Liver (tissue), 5 donors: ENCODE results near the gene TK1. TPM values are rescaled to one million over a fixed set of nuclear protein-coding genes. Genes with fewer than 3 reads are reported as not detected.

ENCODE experiments used
- polyA plus RNA-seq, 2 donors: library from polyadenylated mRNA; stranded (reverse) in 1 of 2; unstranded in 1 of 2; fragments of 200-250 nt in 1 of 2; fragments of >200 nt in 1 of 2; fragmentation: Nextera tagmentation in 1 of 2; extraction: Ambion mirVana in 1 of 2; gene quantifications; one replicate each; pipeline versions ENCODE4 v1.2.1 to v1.2.3, GENCODE V29; 2013 to 2015
- small RNA-seq: library from RNA; depleted of rRNA; stranded (forward); fragments of <200 nt; gene quantifications from one replicate; pipeline ENCODE3, GENCODE V24; 2014
- total RNA-seq, 2 donors: library from RNA; depleted of rRNA; stranded (reverse); fragments of >200 nt; gene quantifications; one replicate each; pipeline ENCODE4 v1.2.3, GENCODE V29; 2014
- donor health status: healthy.
- donor health status: healthy.
- donor health status: healthy.

Gene TK1
- total and polyA plus RNA-seq, 4 donors: 0.84 to 97.6 (median 10.1) TPM

Small RNAs within 50 kb of the gene (small RNA-seq; reads per million reads assigned to genes)
- not detected for gene AC087645.1

Other genes with a start within 250 kb of the TK1 start
- 1 to 10 TPM; 4.3 to 7.7 TPM for gene TNRC6C, start 228.3 kb downstream of the TK1 start, total RNA-seq
- gene TNRC6C, start 228.3 kb downstream of the TK1 start, polyA plus RNA-seq: 1 to 10 TPM; 1.3 to 1.5 TPM
- gene TMC6, start 58.3 kb downstream of the TK1 start, total RNA-seq: 10 to 100 TPM; 18.3 to 61.9 TPM
- gene TMC6, start 58.3 kb downstream of the TK1 start, polyA plus RNA-seq: 1 to 10 TPM; 7.7 to 8.4 TPM
- 10 to 100 TPM in 1 of 2 donors, 1 to 10 TPM in 1; 7.9 to 14.5 TPM for gene TMC8, start 56.3 kb downstream of the TK1 start, total RNA-seq
- 1 to 10 TPM; 1.3 to 2.2 TPM for gene TMC8, start 56.3 kb downstream of the TK1 start, polyA plus RNA-seq
- gene C17orf99, start 40.7 kb downstream of the TK1 start, total RNA-seq: 10 to 100 TPM in 1 of 2 donors, not detected in 1; 98.3 TPM
- not detected for gene C17orf99, start 40.7 kb downstream of the TK1 start, polyA plus RNA-seq
- 10 to 100 TPM; 27.9 to 33.6 TPM for gene SYNGR2, start 18.5 kb downstream of the TK1 start, total RNA-seq
- gene SYNGR2, start 18.5 kb downstream of the TK1 start, polyA plus RNA-seq: 10 to 100 TPM; 76.8 to 84.7 TPM
- 100 to 1,000 TPM in 1 of 2 donors, 10 to 100 TPM in 1; 73.4 to 201 TPM for gene AFMID, start 310 bp upstream of the TK1 start, total RNA-seq
- gene AFMID, start 310 bp upstream of the TK1 start, polyA plus RNA-seq: 100 to 1,000 TPM; 112 to 165 TPM
- gene BIRC5, start 27.2 kb upstream of the TK1 start, total RNA-seq: 10 to 100 TPM in 1 of 2 donors, under 1 TPM in 1; 0.42 to 73.2 TPM
- gene BIRC5, start 27.2 kb upstream of the TK1 start, polyA plus RNA-seq: 1 to 10 TPM; 2.2 to 3.9 TPM
- gene TMEM235, start 44.6 kb upstream of the TK1 start, total RNA-seq: not detected
- gene TMEM235, start 44.6 kb upstream of the TK1 start, polyA plus RNA-seq: under 1 TPM in 1 of 2 donors, not detected in 1; 0.02 TPM
- 10 to 100 TPM; 16.1 to 48.0 TPM for gene SOCS3, start 173.0 kb upstream of the TK1 start, total RNA-seq
- 10 to 100 TPM; 12.2 to 20.5 TPM for gene SOCS3, start 173.0 kb upstream of the TK1 start, polyA plus RNA-seq
- 10 to 100 TPM; 13.5 to 24.1 TPM for gene PGS1, start 191.6 kb upstream of the TK1 start, total RNA-seq
- 10 to 100 TPM in 1 of 2 donors, 1 to 10 TPM in 1; 8.1 to 10.9 TPM for gene PGS1, start 191.6 kb upstream of the TK1 start, polyA plus RNA-seq